Right renal pelvis (tissue), 4 donors: ENCODE measurements around the gene SHOX. TPM values are rescaled to one million over a fixed set of nuclear protein-coding genes. Genes with fewer than 3 reads are reported as not detected.
"Not testable (repeated sequence)": the region's sequence is repeated elsewhere in the genome, so short reads cannot be mapped to it uniquely, and the experiment has no call there.

Experiments used
- DNase-seq, 4 donors: peaks; one replicate each; pipeline ENCODE4 v3.0.0-alpha.2; 2013; ENCODE audit warnings: low read depth in 4 of 4, low spot score in 3 of 4, missing footprints in 1 of 4
- polyA plus RNA-seq, 4 donors: library from polyadenylated mRNA; unstranded; fragments of 120-200 nt; gene quantifications; one replicate each; pipeline ENCODE4 v1.2.1, GENCODE V29; 2013; ENCODE audit not compliant: insufficient read length in 4 of 4

The SHOX gene
- polyA plus RNA-seq, 4 donors = 0.08 to 0.09 TPM; not detected in 2

- no peak for DNase-seq
These were observed 8.7 kb upstream of the SHOX start for GRCh38 chrX:621705-622503.

GRCh38 chrX:622802-623201, 7.8 kb upstream of the SHOX start:
- not testable (repeated sequence) for DNase-seq

- DNase-seq = no peak
These were observed 7.4 kb upstream of the SHOX start for GRCh38 chrX:623268-623598.

GRCh38 chrX:623599-624315, 6.8 kb upstream of the SHOX start:
- no peak for DNase-seq

- DNase-seq = no peak
These were observed 5.4 kb upstream of the SHOX start for GRCh38 chrX:625137-625691.

- not testable (repeated sequence) for DNase-seq
These were observed 4.5 kb upstream of the SHOX start for GRCh38 chrX:626047-626446.

- no peak for DNase-seq
These were observed 3.7 kb upstream of the SHOX start for GRCh38 chrX:626745-627509.

GRCh38 chrX:627510-627981, 3.0 kb upstream of the SHOX start:
- DNase-seq = no peak

- DNase-seq = no peak
These were observed 2.6 kb upstream of the SHOX start for GRCh38 chrX:627995-628394.

- no peak for DNase-seq
These were observed 1.2 kb upstream of the SHOX start for GRCh38 chrX:629230-630006.

GRCh38 chrX:630007-630611, 482 bp upstream of the SHOX start:
- no peak for DNase-seq

- DNase-seq = no peak
These were observed 1.3 kb downstream of the SHOX start for GRCh38 chrX:631802-632365.

GRCh38 chrX:632366-633042, 1.9 kb downstream of the SHOX start:
- DNase-seq = no peak

GRCh38 chrX:633043-633984, 2.7 kb downstream of the SHOX start:
- DNase-seq = no peak

- no peak for DNase-seq
These were observed 3.7 kb downstream of the SHOX start for GRCh38 chrX:633985-634958.

GRCh38 chrX:635428-636090, 5.0 kb downstream of the SHOX start:
- no peak for DNase-seq
